ENCODE measurements around the gene TTC27.

Gene TTC27

GRCh38 chr2:32755666-32756065 is 127.8 kb downstream of the TTC27 start:
- no peak for DNase-seq (ENCODE audit: low read depth in 2 of 2)

- no peak for DNase-seq (ENCODE audit: low read depth in 2 of 2)
Measured at GRCh38 chr2:32756074-32756727, 128.4 kb downstream of the TTC27 start.

- no peak for DNase-seq (ENCODE audit: low read depth in 2 of 2)
Measured at GRCh38 chr2:32758232-32758631, 130.4 kb downstream of the TTC27 start.

GRCh38 chr2:32760628-32761027 is 132.8 kb downstream of the TTC27 start:
- no peak for DNase-seq (ENCODE audit: low read depth in 2 of 2)

- no peak for DNase-seq (ENCODE audit: low read depth in 2 of 2)
Measured at GRCh38 chr2:32768387-32769174, 140.7 kb downstream of the TTC27 start.

GRCh38 chr2:32770360-32770759 is 142.5 kb downstream of the TTC27 start:
- DNase-seq (ENCODE audit: low read depth in 2 of 2) = no peak

- no peak for DNase-seq (ENCODE audit: low read depth in 2 of 2)
Measured at GRCh38 chr2:32772638-32773447, 145.0 kb downstream of the TTC27 start.

GRCh38 chr2:32773448-32773808 is 145.6 kb downstream of the TTC27 start:
- no peak for DNase-seq (ENCODE audit: low read depth in 2 of 2)

GRCh38 chr2:32775954-32776353 is 148.1 kb downstream of the TTC27 start:
- DNase-seq (ENCODE audit: low read depth in 2 of 2) = no peak

GRCh38 chr2:32777714-32778113 is 149.9 kb downstream of the TTC27 start:
- DNase-seq (ENCODE audit: low read depth in 2 of 2) = no peak

- DNase-seq (ENCODE audit: low read depth in 2 of 2) = no peak
Measured at GRCh38 chr2:32780961-32781360, 153.1 kb downstream of the TTC27 start.

- DNase-seq (ENCODE audit: low read depth in 2 of 2) = no peak
Measured at GRCh38 chr2:32783469-32783868, 155.6 kb downstream of the TTC27 start.

- no peak for DNase-seq (ENCODE audit: low read depth in 2 of 2)
Measured at GRCh38 chr2:32783933-32784332, 156.1 kb downstream of the TTC27 start.

GRCh38 chr2:32787207-32787606 is 159.4 kb downstream of the TTC27 start:
- no peak for DNase-seq (ENCODE audit: low read depth in 2 of 2)

GRCh38 chr2:32788114-32788513 is 160.3 kb downstream of the TTC27 start:
- DNase-seq (ENCODE audit: low read depth in 2 of 2) = no peak

GRCh38 chr2:32792416-32792815 is 164.6 kb downstream of the TTC27 start:
- DNase-seq (ENCODE audit: low read depth in 2 of 2) = no peak

GRCh38 chr2:32798829-32799228 is 171.0 kb downstream of the TTC27 start:
- DNase-seq (ENCODE audit: low read depth in 2 of 2) = no peak

GRCh38 chr2:32801741-32802140 is 173.9 kb downstream of the TTC27 start:
- no peak for DNase-seq (ENCODE audit: low read depth in 2 of 2)

- no peak for DNase-seq (ENCODE audit: low read depth in 2 of 2)
Measured at GRCh38 chr2:32802877-32803276, 175.0 kb downstream of the TTC27 start.

- DNase-seq (ENCODE audit: low read depth in 2 of 2) = no peak
Measured at GRCh38 chr2:32804205-32804604, 176.4 kb downstream of the TTC27 start.

GRCh38 chr2:32805104-32806095 is 177.6 kb downstream of the TTC27 start:
- no peak for DNase-seq (ENCODE audit: low read depth in 2 of 2)
